Measurements from ENCODE around the gene RAB41.
A peak's percentile ranks its signal among the peaks of the same experiment; 100 is the strongest.
"Not testable (repeated sequence)": the region's sequence is repeated elsewhere in the genome, so short reads cannot be mapped to it uniquely, and the experiment has no call there.

Gene RAB41

GRCh38 chrX:70268034-70268433 lies 13.9 kb upstream of the RAB41 start, which contains the start of gene ARR3:
TSS of gene ARR3 (plus strand) at chrX:70268334. CDS start at chrX:70269386, 1,052 bp downstream.
- Mint-ChIP-seq H3K4me1 (no peaks in the 10 kb centered on the region), H3K9me3 (no peaks in the 10 kb centered on the region), H3K36me3 (no peaks in the 10 kb centered on the region), H3K27ac (no peak within 1 kb of the TSS), H3K4me3 (no peak within 1 kb of the TSS)
- no peak for ATAC-seq
- DNase-seq (ENCODE audit: low spot score in 2 of 2), result no peak

- H3K4me1 Mint-ChIP-seq; DNase-seq (ENCODE audit: low spot score in 2 of 2); H3K9me3 Mint-ChIP-seq; H3K4me3 Mint-ChIP-seq; H3K27ac Mint-ChIP-seq; H3K36me3 Mint-ChIP-seq; ATAC-seq: not testable (repeated sequence)
These were observed 7.9 kb upstream of the RAB41 start for GRCh38 chrX:70274029-70274428.

- H3K4me3 Mint-ChIP-seq, result no peak overlapping the region
- no peaks in the 10 kb centered on the region for H3K4me1 Mint-ChIP-seq
- DNase-seq (ENCODE audit: low spot score in 2 of 2) (no peak), ATAC-seq (no peak)
- H3K27ac Mint-ChIP-seq, result no peak overlapping the region
- no peaks in the 10 kb centered on the region for H3K9me3 Mint-ChIP-seq
- no peaks in the 10 kb centered on the region for H3K36me3 Mint-ChIP-seq
These were observed 2.9 kb upstream of the RAB41 start for GRCh38 chrX:70279081-70279480.

GRCh38 chrX:70280573-70280972 lies 1.4 kb upstream of the RAB41 start:
- peaks cover 6% of the 10 kb centered on the region for H3K36me3 Mint-ChIP-seq
- DNase-seq (ENCODE audit: low spot score in 2 of 2), result no peak
- H3K27ac Mint-ChIP-seq, result no peak overlapping the region
- no peak overlapping the region for H3K4me3 Mint-ChIP-seq
- ATAC-seq, result no peak
- no peaks in the 10 kb centered on the region for H3K9me3 Mint-ChIP-seq
- no peaks in the 10 kb centered on the region for H3K4me1 Mint-ChIP-seq

GRCh38 chrX:70289168-70289792 lies 7.3 kb downstream of the RAB41 start:
- no peak for ATAC-seq
- no peak for DNase-seq (ENCODE audit: low spot score in 2 of 2)
- Mint-ChIP-seq H3K36me3 (peaks cover 20% of the 10 kb centered on the region), H3K9me3 (no peaks in the 10 kb centered on the region), H3K27ac (peak overlapping the region; percentile 80), H3K4me1 (no peaks in the 10 kb centered on the region), H3K4me3 (peak overlapping the region; percentile 78)

GRCh38 chrX:70289793-70290770 lies 8.1 kb downstream of the RAB41 start, which contains the start of the genes KIF4A and PDZD11:
TSS of gene KIF4A (plus strand) at chrX:70290104. CDS start at chrX:70290459, 355 bp downstream.
TSS of gene PDZD11 (minus strand) at chrX:70289927. CDS start at chrX:70289341, 586 bp downstream.
- Mint-ChIP-seq H3K27ac (peak within 1 kb of the TSS; percentile 80), H3K9me3 (no peaks in the 10 kb centered on the region)
- ATAC-seq, result peak; percentile 99

GRCh38 chrX:70292788-70293187 lies 10.8 kb downstream of the RAB41 start:
- DNase-seq (ENCODE audit: low spot score in 2 of 2) (no peak), ATAC-seq (no peak)
- Mint-ChIP-seq H3K36me3 (no peaks in the 10 kb centered on the region), H3K9me3 (no peaks in the 10 kb centered on the region), H3K27ac (no peak overlapping the region), H3K4me1 (no peaks in the 10 kb centered on the region), H3K4me3 (no peak overlapping the region)

More at GRCh38 chrX:70289793-70290770, 8.1 kb downstream of the RAB41 start, which contains the start of the genes KIF4A and PDZD11:
- peak within 1 kb of the TSS; percentile 78 for H3K4me3 Mint-ChIP-seq
- H3K36me3 Mint-ChIP-seq, result peaks cover 19% of the 10 kb centered on the region
- DNase-seq (ENCODE audit: low spot score in 2 of 2), result peak; percentile 60 to 86
- no peaks in the 10 kb centered on the region for H3K4me1 Mint-ChIP-seq

- Mint-ChIP-seq H3K36me3 (no peaks in the 10 kb centered on the region), H3K4me1 (no peaks in the 10 kb centered on the region), H3K4me3 (no peak overlapping the region), H3K9me3 (no peaks in the 10 kb centered on the region), H3K27ac (no peak overlapping the region)
- DNase-seq (ENCODE audit: low spot score in 2 of 2) (no peak), ATAC-seq (no peak)
These were observed 11.6 kb downstream of the RAB41 start for GRCh38 chrX:70293621-70294020.

GRCh38 chrX:70301716-70302115 lies 19.7 kb downstream of the RAB41 start:
- peak overlapping the region; percentile 29 for H3K27ac Mint-ChIP-seq
- no peak for DNase-seq (ENCODE audit: low spot score in 2 of 2)

GRCh38 chrX:70313503-70313902 lies 31.5 kb downstream of the RAB41 start:
- H3K4me1 Mint-ChIP-seq, result no peaks in the 10 kb centered on the region
- H3K36me3 Mint-ChIP-seq, result peaks cover 20% of the 10 kb centered on the region
- ATAC-seq (no peak), DNase-seq (ENCODE audit: low spot score in 2 of 2) (no peak)
- no peaks in the 10 kb centered on the region for H3K9me3 Mint-ChIP-seq
- H3K27ac Mint-ChIP-seq, result no peak overlapping the region
- no peak overlapping the region for H3K4me3 Mint-ChIP-seq

More at GRCh38 chrX:70301716-70302115, 19.7 kb downstream of the RAB41 start:
- peaks cover 11% of the 10 kb centered on the region for H3K36me3 Mint-ChIP-seq
- no peak overlapping the region for H3K4me3 Mint-ChIP-seq
- no peaks in the 10 kb centered on the region for H3K9me3 Mint-ChIP-seq
- no peaks in the 10 kb centered on the region for H3K4me1 Mint-ChIP-seq
- ATAC-seq, result no peak

GRCh38 chrX:70322784-70323183 lies 40.8 kb downstream of the RAB41 start:
- Mint-ChIP-seq H3K27ac (no peak overlapping the region), H3K36me3 (peaks cover 2% of the 10 kb centered on the region), H3K9me3 (no peaks in the 10 kb centered on the region), H3K4me1 (no peaks in the 10 kb centered on the region), H3K4me3 (no peak overlapping the region)
- no peak for DNase-seq (ENCODE audit: low spot score in 2 of 2)
- ATAC-seq, result no peak

GRCh38 chrX:70323628-70324027 lies 41.7 kb downstream of the RAB41 start:
- not testable (repeated sequence) for DNase-seq (ENCODE audit: low spot score in 2 of 2); H3K9me3 Mint-ChIP-seq; H3K4me1 Mint-ChIP-seq; ATAC-seq; H3K4me3 Mint-ChIP-seq; H3K27ac Mint-ChIP-seq; H3K36me3 Mint-ChIP-seq

- Mint-ChIP-seq H3K36me3 (no peaks in the 10 kb centered on the region), H3K27ac (no peak overlapping the region), H3K4me1 (no peaks in the 10 kb centered on the region), H3K9me3 (no peaks in the 10 kb centered on the region), H3K4me3 (no peak overlapping the region)
- ATAC-seq, result no peak
- DNase-seq (ENCODE audit: low spot score in 2 of 2), result no peak
These were observed 42.4 kb downstream of the RAB41 start for GRCh38 chrX:70324326-70324725.

GRCh38 chrX:70331161-70331560 lies 49.2 kb downstream of the RAB41 start:
- DNase-seq (ENCODE audit: low spot score in 2 of 2), result no peak
- H3K4me1 Mint-ChIP-seq, result no peaks in the 10 kb centered on the region
- H3K9me3 Mint-ChIP-seq, result no peaks in the 10 kb centered on the region
- no peaks in the 10 kb centered on the region for H3K36me3 Mint-ChIP-seq
- no peak overlapping the region for H3K4me3 Mint-ChIP-seq
- no peak for ATAC-seq
- no peak overlapping the region for H3K27ac Mint-ChIP-seq

GRCh38 chrX:70332600-70332999 lies 50.6 kb downstream of the RAB41 start:
- Mint-ChIP-seq H3K27ac (no peak overlapping the region), H3K4me3 (no peak overlapping the region), H3K4me1 (no peaks in the 10 kb centered on the region), H3K9me3 (no peaks in the 10 kb centered on the region), H3K36me3 (no peaks in the 10 kb centered on the region)
- DNase-seq (ENCODE audit: low spot score in 2 of 2) (no peak), ATAC-seq (no peak)
